ENCODE results near the gene SYCP2L.
"Not testable (repeated sequence)": the region's sequence is repeated elsewhere in the genome, so short reads cannot be mapped to it uniquely, and the experiment has no call there.

The SYCP2L gene

DNA sequence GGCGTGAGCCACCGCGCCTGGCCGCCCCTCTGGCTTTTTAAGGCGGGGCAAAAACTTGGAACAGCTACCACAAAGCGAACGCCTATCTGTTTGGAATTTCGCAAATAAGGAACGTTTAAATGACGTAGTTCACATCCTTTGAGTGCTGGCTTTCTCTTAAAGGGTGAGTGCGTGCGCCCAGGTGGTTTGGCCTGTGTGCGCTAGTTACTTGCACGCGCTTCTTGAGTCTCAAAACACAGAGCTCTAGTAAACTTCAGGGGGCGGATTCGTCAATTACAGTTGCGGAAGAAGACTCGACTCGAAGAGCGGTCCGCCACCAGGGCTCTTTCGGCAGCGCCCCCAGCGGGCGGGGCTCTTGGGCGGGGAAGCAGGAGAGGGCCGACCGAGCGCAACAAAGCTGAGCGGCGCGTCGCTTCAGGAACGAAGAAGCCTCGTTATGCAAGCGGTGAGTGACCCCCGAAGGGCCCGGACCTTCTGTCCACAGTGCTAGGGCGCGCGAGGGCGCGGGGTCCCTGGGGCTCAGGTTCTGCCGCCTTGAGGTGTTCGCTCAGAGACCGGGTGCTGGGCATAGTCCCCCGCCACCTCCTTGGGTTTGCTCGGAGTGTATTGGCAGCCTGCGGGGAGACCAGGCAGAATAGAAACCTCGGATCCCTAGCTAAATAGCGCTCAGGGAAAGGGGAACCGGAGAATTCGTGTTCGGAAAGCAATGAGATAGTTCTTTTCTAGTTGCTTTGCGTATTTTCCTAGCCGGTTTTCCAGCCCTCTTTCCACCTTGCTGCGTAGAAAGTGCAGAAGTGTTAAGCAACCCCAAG, at the start of gene SYCP2L:
Gene SYCP2L, plus strand, starts transcription at position 362 of the 812 bp plus-strand sequence. Its CDS starts 75 bp downstream, at position 437.
- DNase-seq: peak in 1 of 2 experiments; percentile 8

DNA sequence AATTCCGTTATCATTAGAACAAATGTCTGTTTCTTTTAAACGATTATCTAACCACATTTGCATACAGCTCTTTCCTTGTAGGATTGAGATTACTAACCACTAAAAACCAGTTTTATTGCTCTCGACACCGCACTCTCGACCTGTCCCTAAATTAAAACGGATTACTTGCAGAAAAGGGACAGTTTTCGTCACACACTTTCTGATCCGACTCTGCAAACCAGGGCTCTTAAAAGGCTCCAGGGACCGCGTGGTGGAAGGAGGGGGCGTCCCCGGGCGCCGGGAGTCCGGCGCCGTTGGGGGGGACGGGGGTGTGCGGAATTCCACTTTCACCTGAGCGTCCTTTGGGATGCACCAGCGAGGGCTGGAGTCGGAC, 49.2 kb upstream of the SYCP2L start:
- DNase-seq: peak; percentile 17 to 31

DNA sequence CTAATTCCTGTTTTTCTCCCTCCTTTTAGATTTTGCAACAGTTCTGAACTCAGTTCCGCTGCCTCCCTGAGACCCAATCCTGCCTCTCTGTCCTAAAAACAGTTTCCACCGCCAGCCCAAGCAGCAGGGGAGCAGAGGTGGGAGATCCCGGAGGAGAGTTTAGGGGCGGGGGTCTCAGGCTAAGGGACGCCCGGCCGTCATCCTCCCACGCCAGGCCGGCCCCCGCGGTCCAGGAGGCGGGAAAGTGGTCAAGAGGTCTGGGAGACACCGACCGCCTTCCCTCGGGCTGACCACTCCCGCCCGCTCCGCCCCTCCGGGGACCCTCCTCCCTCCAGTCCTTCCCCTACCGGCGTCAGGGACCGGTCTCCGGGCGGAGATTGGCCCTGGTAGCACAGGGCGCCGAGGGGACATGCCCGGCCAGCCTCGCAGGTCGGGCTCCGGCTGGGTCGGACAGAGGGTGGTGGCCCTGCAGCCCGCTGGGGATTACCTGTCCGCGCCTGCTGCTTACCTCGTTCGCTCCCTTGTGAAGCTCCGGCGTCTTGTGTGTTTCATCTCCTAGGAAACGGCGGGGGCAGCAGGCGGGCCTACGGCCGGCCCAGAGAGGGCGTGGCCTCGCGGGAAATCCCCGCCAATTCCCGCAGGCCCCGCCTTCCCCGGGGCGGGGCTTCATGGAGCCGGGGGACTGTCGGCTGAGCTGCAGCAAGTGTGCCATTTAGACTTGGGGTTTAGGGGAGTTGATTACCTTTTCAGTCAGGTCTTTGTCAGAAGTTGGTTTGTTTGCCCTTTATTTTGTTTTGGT, 48.7 kb upstream of the SYCP2L start, which contains the start of gene MAK:
Gene MAK, minus strand, starts transcription at position 545 of the 799 bp plus-strand sequence. CDS start 7,891 bp downstream, outside the sequence.
- peak; percentile 80 to 85 for DNase-seq

DNA sequence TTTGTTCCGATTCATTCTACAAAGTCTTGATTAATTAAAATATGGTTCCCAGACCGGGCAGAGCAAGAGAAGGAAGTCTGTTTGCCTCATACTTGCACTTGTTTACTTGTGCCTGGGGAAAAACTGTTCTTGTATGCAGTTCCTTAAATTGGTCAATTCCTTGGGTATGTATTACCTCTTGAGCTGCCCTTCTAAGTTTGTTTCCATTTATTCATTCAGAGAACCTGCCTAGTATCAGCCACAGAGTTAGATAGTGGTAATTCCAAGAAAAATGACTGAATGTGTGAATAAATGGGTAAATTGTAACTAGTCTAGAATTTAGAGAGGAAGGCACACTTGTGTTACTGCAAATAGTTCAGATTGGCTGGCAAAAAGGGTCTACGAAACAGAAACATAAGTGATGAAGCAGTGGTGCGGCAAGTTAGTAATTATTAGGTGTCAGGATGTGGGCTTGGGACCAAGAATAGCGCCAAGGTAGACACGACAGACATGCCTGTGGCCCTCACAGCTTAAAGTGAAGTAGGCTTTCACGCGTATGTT, 48.0 kb upstream of the SYCP2L start:
- peak; percentile 40 to 50 for DNase-seq

DNA sequence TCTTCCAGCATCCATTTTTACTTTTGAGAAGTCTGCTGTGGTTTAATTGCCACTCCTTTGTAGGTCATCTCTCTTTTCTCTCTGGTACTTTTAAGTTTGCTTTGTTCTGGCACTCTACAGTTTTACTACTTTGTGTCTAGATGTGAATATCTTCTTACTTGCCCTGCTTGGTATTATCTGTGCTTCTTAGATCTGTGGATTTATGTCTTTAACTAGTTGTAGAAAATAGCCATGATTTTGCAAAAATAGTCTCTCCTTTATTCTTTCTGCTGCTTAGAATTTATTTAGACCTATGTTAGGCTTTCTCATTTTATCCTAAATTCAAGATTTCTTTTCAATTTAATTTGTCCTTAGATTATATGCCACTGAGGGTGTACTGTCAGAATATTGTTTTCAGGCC, 43.3 kb upstream of the SYCP2L start:
- no peak for DNase-seq

DNA sequence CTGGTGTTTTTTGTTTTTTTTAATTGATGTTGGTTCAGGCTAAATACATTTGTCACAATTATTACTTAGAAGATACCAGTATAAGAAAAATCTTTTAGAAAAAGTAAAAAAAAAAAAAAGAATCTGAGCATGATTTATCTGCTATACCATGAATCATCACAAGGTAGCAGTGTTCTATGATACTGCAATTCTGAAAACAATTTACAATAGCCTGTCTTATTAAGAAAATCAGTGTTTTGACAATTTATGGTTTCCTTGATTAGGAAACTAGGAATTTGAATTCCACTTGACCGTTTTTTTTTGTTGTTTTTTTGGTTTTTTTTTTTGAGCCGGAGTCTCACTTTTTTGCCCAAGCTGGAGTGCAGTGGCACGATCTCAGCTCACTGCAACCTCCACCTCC, 39.2 kb upstream of the SYCP2L start:
- no peak for DNase-seq

DNA sequence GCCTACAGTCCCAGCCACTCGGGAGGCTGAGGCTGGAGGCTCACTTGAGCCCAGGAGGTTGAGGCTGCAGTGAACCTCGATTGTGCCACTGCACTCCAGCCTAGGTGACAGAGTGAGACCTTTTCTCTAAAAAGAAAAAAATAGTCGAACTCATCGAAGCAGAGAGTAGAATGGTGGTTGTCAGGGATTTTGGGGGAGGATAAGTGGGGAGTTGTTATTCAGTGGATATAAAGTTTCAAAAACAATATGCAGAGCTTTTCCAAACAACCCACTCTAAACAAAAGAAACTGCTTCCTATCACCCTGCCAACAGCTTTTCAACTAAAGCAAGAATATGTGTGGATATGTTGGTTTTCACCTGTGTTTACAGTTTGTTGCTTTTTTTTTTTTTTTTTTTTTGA, 37.0 kb upstream of the SYCP2L start:
- no peak for DNase-seq

DNA sequence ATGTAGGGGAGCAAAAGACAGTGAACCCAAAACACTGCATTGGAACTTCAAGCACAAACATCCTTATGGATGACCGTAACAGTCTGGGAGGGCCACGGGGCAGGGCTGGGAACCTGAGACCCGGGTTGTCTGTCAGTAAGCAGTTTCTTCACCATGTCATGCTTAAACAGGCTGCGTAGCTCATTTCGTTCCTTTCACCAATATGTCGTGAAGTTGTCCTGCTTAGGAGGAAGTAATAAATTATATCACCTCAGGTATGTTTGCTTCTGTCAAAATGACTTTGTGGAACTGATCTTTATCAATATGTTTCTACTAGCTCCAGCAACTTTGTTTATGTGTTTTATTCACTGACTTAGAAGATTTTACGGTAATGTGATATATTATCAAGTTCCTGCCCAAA, 36.1 kb upstream of the SYCP2L start:
- no peak for DNase-seq

DNA sequence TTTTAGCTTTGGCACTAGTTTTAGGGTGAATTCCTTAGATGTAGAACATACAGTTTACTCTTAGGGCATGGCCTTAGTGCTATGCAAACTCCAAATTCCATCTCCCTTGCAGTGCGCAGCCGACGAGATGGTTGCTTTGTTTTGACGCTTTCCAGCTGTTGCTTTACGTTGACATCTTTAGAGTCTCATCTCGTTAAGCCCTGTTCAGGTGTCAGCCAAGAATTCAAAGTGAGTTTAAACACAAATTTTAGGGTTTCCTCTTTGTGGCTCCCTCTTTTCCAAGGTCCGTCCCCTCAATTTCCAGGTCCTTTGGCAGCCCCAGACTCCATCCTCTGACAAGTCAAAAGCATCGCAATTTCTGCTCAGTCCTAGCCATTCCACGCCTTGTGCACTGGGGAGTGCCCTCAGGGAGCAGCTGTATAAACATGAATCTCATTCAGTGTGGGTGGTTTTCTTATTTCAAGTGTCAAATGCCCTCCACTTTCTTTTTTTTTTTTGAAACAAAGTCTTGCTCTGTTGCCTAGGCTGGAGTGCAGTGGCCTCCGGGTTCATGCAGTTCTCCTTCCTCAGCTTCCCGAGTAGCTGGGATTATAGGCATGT, 34.4 kb upstream of the SYCP2L start:
- DNase-seq: no peak

DNA sequence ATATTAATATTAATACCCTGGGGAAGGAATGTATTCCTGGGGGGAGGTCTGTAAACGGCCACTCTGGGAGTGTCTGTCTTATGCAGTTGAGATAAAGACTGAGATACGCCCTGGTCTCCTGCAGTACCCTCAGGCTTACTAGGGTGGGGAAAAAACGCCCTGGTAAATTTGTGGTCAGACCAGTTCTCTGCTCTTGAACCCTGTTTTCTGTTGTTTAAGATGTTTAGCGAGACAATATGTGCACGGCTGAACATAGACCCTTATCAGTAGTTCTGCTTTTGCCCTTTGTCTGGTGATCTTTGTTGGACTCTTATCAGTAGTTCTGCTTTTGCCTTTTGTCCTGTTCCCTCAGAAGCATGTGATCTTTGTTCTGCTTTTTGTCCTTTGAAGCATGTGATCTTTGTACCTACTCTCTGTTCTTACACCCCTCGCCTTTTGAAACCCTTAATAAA, 33.0 kb upstream of the SYCP2L start:
- DNase-seq: not testable (repeated sequence)

DNA sequence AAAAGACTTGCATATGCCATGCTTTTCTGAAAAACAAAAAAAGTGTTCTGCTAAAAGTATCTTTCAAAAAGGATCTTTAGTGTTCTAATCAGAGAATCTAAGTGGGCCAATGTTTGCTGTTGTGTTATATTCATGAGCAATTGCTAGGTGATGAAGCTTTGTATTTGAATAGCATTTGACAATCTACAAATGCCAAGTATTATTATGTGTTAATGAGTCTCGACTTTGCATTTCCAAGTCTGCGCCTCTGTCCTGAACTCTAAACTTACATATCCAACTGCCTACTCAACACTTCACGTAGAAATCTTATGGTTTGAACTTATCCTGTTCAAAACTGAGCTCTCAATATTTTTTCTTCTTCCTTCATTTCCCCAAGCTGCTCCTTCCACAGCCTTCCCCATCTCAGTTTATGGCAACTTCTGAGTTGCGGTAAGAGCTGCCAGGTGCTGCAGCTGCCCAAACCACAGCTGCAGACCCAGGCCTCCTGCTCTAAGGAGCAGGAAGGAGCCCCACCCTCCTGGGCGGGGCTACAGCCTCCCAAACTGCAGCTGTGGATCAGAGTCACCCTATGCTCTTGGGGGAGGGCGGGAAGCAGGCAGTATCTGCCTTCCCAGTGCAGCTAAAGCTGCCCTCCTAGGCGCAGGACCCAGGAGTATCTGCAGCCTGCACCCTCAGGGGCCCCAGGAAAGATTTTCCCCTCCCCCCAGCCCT, 31.8 kb upstream of the SYCP2L start:
- DNase-seq: no peak

DNA sequence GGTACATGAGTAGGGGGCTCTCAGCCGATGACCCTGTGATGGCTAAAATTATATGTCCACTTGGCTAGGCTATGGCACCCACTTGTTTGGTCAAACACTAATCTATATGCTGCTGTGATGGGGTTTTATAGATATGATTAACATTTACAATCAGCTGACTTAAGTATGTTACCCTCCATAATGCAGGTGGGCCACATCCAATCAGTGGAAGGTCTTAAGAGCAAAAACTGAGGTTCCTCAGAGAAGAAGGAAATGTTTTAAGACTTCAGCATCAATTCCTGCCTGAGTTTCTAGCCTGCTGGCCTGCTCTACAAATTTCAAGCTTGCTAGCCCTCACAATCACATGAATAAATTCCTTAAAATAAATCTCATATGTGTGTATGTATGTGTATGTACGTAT, 29.6 kb upstream of the SYCP2L start:
- no peak for DNase-seq

DNA sequence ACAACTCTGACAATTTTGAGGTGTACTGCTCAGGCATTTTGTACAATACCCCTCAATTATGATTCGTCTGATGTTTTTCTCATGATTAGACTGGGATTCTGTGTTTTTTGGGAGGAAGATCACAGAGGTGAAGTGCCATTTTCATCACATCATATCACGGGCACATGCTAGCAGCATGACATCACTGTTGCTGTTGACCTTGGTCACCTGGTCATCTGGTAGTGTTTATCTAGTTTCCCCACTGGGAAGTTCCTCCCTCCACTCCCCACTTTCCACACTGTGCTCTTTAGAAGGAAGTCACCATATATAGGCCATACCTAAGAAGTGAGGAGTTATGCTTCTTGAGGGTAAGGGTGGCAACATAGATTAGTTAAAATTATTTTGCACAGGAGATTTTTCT, 25.8 kb upstream of the SYCP2L start:
- no peak for DNase-seq

DNA sequence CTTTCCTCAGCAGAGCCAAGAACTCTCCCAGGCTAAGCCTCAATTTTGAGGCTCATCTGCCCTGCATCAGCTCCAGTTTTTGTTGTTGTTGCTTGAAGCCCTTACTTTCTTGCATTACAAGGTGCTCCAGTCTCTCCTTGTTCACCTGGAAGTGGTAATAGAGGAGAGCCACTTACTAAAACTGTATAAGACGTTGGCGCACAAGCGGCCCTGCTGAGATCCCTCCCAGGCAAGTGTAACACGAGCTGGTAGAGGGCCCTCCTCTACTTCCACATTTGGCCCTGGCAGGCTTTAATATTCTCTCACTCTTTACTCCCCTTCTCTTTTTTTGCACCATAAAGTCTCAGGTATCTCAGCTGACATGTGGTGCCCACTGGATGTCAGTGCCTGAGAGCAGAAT, 24.5 kb upstream of the SYCP2L start:
- no peak for DNase-seq

DNA sequence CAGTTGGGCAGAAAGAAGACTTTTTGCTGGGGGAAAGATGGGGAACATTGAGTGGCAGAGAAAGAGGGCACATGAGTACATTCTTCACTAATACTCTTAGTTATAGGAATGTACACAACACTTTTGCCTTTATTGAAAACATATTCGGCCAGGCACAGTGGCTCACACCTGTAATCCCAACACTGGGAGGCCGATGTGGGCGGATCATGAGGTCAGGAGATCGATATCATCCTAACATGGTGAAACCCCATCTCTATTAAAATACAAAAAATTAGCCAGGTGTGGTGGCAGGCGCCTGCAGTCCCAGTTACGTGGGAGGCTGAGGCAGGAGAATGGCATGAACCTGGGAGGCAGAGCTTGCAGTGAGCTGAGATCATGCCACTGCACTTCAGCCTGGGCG, 23.8 kb upstream of the SYCP2L start:
- not testable (repeated sequence) for DNase-seq

DNA sequence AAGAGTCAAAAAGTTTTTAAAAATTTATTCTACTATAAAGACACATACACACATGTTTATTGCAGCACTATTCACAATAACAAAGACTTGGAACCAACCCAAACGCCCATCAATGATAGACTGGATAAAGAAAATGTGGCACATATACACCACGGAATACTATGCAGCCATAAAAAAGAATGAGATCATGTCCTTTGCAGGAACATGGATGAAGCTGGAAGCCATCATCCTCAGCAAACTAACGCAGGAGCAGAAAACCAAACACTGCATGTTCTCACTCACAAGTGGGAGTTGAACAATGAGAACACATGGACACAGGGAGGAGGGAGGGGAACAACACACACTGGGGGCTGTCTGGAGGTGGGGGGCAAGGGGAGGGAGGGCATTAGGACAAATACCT, 20.1 kb upstream of the SYCP2L start:
- DNase-seq: not testable (repeated sequence)

DNA sequence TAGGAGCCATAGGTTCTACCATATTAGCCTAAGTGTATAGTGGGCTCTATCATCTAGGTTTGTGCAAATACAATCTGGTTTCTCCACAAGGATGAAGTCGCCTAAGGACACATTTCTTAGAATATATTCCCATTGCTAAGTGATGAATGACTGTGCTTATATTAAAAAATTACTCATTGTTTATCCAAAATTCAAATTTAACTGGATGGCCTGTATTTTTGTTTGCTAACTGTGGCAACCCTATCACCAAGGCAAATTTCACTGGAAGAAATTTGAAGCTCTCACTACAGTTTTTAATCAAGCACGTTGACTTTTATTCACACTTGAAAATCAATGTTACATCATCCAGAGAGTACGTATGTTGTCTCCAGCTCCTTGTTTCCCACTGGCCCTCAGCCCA, 18.9 kb upstream of the SYCP2L start:
- DNase-seq: no peak

DNA sequence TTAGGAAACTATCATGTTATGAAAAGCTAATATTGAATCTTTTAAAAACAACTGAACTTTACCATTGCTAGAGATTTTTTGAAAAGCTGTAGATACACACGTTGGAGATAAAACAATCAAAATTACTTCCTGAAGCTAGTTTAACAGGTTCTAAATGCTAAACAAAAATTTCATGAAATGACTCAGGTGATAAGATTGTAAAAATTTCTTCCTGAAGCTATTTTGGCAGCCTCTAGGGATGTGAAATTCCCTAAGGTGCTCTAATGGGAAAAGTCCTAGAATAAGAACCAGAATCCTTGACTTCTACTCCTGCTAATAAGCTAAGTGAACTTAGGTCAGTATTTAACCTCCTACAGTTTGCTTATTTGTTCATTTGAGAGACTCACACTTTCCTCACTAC, 13.5 kb upstream of the SYCP2L start:
- no peak for DNase-seq

DNA sequence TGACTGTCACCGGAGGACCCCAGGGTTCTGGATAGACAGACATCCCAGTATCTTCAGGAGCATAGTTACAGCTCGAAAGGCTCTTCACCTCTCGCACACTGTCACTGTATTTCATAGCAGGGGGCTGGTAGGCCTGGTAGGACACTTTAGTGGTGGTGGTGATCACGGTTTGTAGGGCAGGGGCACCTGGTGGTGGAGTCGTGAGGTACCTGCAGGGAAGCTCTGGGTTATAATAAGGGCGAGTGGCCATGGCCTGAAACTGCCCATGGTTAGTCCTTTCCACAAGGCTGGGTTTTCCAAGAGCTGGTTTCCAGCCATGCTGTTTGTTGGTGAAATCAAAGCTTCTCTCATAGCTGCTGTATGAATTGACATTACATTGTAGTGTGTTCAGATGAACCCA, 12.6 kb upstream of the SYCP2L start:
- no peak for DNase-seq

DNA sequence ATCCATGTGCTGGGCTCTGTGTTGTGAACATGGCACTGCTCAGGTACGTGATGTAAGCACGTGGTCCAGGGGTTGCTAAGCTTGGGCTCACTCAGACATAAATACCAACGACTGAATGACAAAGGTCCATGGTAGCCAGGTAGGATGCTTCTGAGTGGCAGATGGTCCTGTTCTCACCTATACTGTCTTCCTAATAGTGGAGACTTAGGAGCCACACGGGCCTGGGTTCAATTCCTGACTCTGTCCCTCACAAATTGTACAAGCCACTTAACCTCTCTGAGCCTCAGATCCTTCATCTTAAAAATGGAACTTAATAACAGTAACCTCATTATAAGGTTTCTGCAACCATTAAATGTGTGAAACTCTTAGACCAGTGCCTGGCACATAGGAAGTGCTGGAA, 11.8 kb upstream of the SYCP2L start:
- no peak for DNase-seq

DNA sequence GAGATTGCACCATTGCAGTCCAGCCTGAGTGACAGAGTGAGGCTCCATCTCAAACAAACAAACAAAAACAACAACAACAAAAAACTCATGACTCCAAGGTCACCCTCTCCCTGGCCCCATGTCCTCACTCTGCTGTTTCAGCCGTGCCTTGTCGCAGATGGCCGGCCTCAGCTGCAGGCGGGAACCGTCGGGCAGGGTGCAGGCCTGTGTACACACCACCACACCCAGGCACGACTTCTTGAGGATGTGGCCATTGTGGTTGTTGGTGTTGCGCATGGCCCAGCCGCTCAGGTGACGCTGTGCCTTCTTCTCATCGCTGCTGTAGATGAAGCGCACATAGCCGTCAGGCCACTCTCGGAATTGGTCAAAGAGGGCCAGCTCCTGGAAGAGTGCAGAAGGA, 9.8 kb upstream of the SYCP2L start:
- no peak for DNase-seq

DNA sequence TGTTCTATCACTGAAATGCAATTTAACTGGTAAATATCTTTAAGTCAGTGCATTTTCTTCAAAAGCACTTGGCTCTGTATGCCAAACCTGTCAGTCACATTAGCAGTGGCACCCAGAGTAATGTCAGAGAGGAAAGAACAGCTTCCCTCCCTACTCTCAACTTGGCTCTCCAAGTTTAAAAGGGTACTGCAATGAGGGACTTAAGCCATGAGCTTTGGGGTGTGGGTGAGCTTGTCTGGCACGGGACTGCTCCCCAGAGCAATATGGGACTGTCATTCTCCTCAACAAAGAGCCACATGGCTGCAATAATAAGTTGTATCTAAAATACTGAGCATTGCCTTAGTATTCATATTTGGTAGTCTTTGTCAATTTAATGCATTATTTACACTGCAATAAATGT, 9.0 kb upstream of the SYCP2L start:
- no peak for DNase-seq

DNA sequence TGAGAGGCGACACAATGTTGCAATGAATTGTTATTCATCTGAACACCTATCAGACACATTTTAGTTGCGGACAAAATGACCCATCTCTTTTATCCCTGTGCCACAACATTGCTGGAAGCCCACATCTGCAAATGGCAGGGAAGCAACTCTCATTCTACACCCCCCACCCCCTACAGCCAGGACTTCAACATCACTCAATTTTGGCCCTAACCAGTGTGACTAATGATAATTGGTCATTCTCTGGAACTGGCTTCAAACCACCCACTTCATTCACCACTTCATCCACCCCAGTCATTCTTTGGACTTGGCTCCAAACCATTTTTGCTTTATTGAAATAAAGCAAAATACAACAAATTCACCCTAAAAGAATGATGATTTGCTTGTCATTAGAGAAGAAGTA, 6.5 kb upstream of the SYCP2L start:
- DNase-seq: no peak

All from activated CD4-positive, alpha-beta T cell treated with anti-CD3 and anti-CD28 coated beads, Interleukin-2, amount 50 U/mL, for 48 hours (primary cell).